Activated B cell treated with CpG ODN at 0.5 μM for 24 hours (primary cell): Measurements from ENCODE around the gene TCF12. TPM values are rescaled to one million over a fixed set of nuclear protein-coding genes. Genes with fewer than 3 reads are reported as not detected.
"Not testable (repeated sequence)": the region's sequence is repeated elsewhere in the genome, so short reads cannot be mapped to it uniquely, and the experiment has no call there.

ENCODE experiments used
- ATAC-seq: fragments of 200-7000 bp; cut with Tn5 transposase; one replicate; pipeline ENCODE4 v1.10.0; 2021; ENCODE audit warnings: low read depth, mild to moderate bottlenecking, moderate library complexity
- CTCF ChIA-PET: fragments of 350-600 bp; sonication (Branson Sonifier 250); formaldehyde crosslinking; loops from one replicate; lab custom pipeline; 2021; ENCODE audit warnings: antibody characterized with exemption; lab: Charles Lee
- POLR2A ChIA-PET: fragments of 350-600 bp; sonication (Branson Sonifier 250); formaldehyde crosslinking; loops from one replicate; lab custom pipeline; 2021; ENCODE audit warnings: antibody characterized with exemption; lab: Charles Lee
- DNase-seq: peaks from one replicate; pipeline ENCODE4 v3.0.0; 2022
- H3K27ac Mint-ChIP-seq: one replicate; pipeline ENCODE4 v1.8.0; 2020; ENCODE audit warnings: mixed read lengths
- H3K27me3 Mint-ChIP-seq: one replicate; pipeline ENCODE4 v1.8.0; 2021; ENCODE audit warnings: mixed read lengths
- H3K36me3 Mint-ChIP-seq: one replicate; pipeline ENCODE4 v1.8.0; 2021; ENCODE audit warnings: low read depth, mixed read lengths
- H3K4me1 Mint-ChIP-seq: one replicate; pipeline ENCODE4 v1.8.0; 2021; ENCODE audit warnings: mixed read lengths
- H3K4me3 Mint-ChIP-seq: one replicate; pipeline ENCODE4 v1.8.0; 2020; ENCODE audit warnings: mild to moderate bottlenecking, mixed read lengths
- H3K9me3 Mint-ChIP-seq: one replicate; pipeline ENCODE4 v1.8.0; 2020; ENCODE audit warnings: mixed read lengths
- intact Hi-C: fragments of 100-400 bp; cut with micrococcal nuclease; formaldehyde crosslinking; loops from one replicate; pipeline ENCODE4 v1.15.1; 2024
- total RNA-seq: library from RNA; stranded (reverse); gene quantifications from 2 replicates; pipeline ENCODE4 v1.2.3, GENCODE V29; 2022
- TF ChIP-seq, protein P1 (sequence below): fragments of 200-600 bp; IDR thresholded peaks from one replicate; pipeline ENCODE4 v1.8.0; 2022; ENCODE audit warnings: antibody characterized with exemption, mild to moderate bottlenecking

The TCF12 gene
- total RNA-seq, 1 donor from 2014 or later, result 119 TPM

DNA sequence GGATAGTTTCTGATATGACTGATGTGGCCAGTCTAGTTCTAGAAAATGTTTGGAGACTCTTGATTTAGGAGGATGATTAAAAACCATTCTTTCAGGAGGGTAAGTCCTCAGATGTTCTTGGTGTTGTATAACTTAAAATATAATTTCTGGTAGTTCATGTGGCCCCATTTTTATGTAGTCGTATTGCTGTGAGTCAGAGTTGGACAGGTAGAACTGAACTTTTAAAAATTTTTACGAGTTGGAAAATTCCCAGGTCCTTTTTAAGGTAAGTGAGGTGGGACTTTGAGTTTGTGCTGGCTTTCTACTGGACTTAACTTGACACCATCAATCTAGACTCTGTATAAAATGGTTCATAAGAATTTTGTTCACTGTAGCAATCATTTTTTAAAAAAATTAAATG, 92.3 kb downstream of the TCF12 start:
- CTCF ChIA-PET, result no interaction called here
- Mint-ChIP-seq H3K4me3 (no peak overlapping the region), H3K9me3 (no peaks in the 10 kb centered on the region), H3K4me1 (peaks cover 18% of the 10 kb centered on the region), H3K36me3 (peaks cover 8% of the 10 kb centered on the region), H3K27me3 (no peaks in the 10 kb centered on the region), H3K27ac (no peak overlapping the region)
- no peak for ATAC-seq
- TF ChIP-seq, protein P1, sequence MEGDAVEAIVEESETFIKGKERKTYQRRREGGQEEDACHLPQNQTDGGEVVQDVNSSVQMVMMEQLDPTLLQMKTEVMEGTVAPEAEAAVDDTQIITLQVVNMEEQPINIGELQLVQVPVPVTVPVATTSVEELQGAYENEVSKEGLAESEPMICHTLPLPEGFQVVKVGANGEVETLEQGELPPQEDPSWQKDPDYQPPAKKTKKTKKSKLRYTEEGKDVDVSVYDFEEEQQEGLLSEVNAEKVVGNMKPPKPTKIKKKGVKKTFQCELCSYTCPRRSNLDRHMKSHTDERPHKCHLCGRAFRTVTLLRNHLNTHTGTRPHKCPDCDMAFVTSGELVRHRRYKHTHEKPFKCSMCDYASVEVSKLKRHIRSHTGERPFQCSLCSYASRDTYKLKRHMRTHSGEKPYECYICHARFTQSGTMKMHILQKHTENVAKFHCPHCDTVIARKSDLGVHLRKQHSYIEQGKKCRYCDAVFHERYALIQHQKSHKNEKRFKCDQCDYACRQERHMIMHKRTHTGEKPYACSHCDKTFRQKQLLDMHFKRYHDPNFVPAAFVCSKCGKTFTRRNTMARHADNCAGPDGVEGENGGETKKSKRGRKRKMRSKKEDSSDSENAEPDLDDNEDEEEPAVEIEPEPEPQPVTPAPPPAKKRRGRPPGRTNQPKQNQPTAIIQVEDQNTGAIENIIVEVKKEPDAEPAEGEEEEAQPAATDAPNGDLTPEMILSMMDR, result no peak
- no peak for DNase-seq
- POLR2A ChIA-PET, result no interaction called here
- intact Hi-C loops, result no loop called here

DNA sequence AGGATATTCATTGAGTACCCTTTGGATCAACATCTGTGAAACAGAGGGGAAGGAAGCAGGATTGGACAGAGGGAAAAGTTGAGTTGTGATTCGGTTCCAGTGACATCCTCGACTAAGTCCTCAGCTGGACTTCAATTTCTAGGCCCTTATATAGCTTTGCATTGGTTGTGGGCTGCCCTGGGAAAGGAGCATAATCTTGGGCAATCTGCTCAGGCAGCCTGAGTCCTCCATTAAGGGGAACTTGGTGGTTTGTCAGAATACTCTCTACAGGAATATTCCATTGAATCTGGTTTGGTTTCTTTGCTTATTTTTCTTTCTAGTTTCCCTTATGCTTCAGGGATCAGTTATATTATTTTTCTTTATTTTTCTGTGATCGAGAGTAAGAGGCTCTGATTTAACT, 94.1 kb downstream of the TCF12 start:
- intact Hi-C loops, result no loop called here
- Mint-ChIP-seq H3K4me1 (peaks cover 11% of the 10 kb centered on the region), H3K36me3 (peaks cover 8% of the 10 kb centered on the region), H3K27ac (no peak overlapping the region), H3K4me3 (no peak overlapping the region), H3K27me3 (no peaks in the 10 kb centered on the region), H3K9me3 (no peaks in the 10 kb centered on the region)
- DNase-seq, result no peak
- TF ChIP-seq, protein P1, result no peak
- ChIA-PET POLR2A (no interaction called here), CTCF (no interaction called here)
- no peak for ATAC-seq

DNA sequence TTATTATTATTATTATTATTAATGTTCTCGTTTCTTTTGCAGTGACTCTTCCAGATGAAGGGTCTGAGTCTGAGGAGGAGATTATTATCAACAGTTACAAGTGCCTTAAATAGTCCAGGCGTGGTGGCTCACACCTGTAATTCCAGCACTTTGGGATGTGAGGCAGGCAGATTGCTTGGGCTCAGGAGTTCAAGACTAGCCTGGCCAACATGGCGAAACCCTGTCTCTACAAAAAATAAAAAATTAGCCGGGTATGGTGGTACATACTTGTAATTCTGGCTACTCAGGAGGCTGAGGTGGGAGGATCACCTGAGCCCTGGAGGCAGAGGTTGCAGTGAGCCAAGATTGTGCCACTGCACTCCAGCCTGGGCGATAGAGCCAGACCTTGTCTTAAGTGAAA, 96.5 kb downstream of the TCF12 start:
- CTCF ChIA-PET, POLR2A ChIA-PET, H3K9me3 Mint-ChIP-seq, H3K36me3 Mint-ChIP-seq, H3K4me3 Mint-ChIP-seq, H3K27ac Mint-ChIP-seq, H3K27me3 Mint-ChIP-seq, DNase-seq, ATAC-seq: not testable (repeated sequence)
- intact Hi-C loops, result loop anchor here (5.0 kb wide), 2 partner anchors 132 to 197 kb away; no protein-coding TSS in a partner anchor
- peaks cover 13% of the 10 kb centered on the region for H3K4me1 Mint-ChIP-seq

DNA sequence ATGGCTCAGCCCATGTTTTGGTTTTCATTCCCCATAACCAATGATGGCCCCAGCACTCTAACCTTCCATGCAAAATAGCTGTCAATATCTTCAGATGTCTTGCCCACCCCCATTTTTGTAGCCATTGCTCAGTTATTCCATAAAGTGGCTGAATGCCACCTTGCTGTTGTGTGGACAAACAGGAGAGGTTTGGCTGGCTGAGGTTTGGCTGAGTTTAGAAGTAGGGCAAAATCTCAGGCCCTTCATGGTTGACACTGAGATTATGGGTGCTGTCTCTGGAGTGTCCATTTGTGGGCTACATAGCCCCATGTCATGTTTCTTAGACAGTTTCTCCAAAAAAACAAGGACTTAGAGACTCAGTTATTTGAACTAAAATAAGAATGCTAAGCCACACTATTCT, 96.9 kb downstream of the TCF12 start:
- TF ChIP-seq, protein P1, result no peak
- intact Hi-C loops, result loop anchor here (5.0 kb wide), 2 partner anchors 132 to 197 kb away; no protein-coding TSS in a partner anchor
- ATAC-seq (no peak), DNase-seq (no peak)
- Mint-ChIP-seq H3K9me3 (no peaks in the 10 kb centered on the region), H3K36me3 (peaks cover 6% of the 10 kb centered on the region), H3K27ac (no peak overlapping the region), H3K27me3 (no peaks in the 10 kb centered on the region), H3K4me1 (peaks cover 16% of the 10 kb centered on the region), H3K4me3 (no peak overlapping the region)
- ChIA-PET POLR2A (no interaction called here), CTCF (no interaction called here)

DNA sequence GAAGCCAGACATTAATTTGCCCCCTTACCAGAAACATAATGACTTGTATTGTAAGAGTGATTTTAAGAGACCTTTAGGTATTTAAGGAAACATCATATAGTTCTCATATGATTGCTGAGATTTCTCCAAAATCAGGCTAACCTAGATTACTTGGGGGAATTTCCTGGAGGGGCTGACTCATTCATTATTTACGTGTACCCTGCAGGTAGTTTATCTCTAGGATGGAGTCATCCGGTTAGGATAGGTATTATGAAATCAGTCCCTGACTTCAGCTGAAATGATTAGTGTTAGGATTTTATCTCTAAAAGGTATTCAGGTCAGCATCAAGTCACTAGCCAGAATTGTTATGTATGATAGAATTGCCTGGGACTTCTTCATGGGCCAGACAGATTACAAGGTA, 97.5 kb downstream of the TCF12 start:
- no peak overlapping the region for H3K4me3 Mint-ChIP-seq
- H3K36me3 Mint-ChIP-seq, result peaks cover 6% of the 10 kb centered on the region
- H3K27me3 Mint-ChIP-seq, result no peaks in the 10 kb centered on the region
- ATAC-seq (no peak), DNase-seq (no peak)
- no peak overlapping the region for H3K27ac Mint-ChIP-seq
- ChIA-PET POLR2A (no interaction called here), CTCF (interaction anchor here (1.0 kb wide), 1 partner anchor 290 kb away, joined by 4 read pairs; no protein-coding TSS in a partner anchor)
- no peaks in the 10 kb centered on the region for H3K9me3 Mint-ChIP-seq
- intact Hi-C loops, result loop anchor here (2.0 to 5.0 kb wide), 3 partner anchors 131 to 291 kb away; no protein-coding TSS in a partner anchor
- H3K4me1 Mint-ChIP-seq, result peaks cover 16% of the 10 kb centered on the region
- TF ChIP-seq, protein P1, result no peak

DNA sequence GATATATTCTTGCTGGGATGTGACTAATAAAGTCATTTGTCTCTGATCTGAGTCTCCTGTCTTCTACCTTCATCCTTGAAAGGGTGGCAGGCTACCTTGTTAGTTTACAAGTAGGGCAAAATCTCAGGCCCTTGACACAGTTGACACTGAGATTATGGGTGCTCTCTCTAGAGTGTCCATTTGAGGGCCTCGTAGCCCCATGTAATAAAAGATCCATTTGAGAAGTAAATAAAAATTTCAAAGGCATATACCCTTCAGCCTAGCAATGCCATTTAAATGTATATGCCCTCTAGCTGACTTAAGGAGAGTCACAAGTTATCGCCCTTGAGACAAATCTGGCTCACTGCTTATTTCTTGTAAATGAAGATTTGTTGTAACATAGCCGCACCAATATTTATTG, 98.6 kb downstream of the TCF12 start:
- CTCF ChIA-PET, result interaction anchor here (1.0 kb wide), 1 partner anchor 289 kb away, joined by 4 read pairs; no protein-coding TSS in a partner anchor
- POLR2A ChIA-PET, result no interaction called here
- no peaks in the 10 kb centered on the region for H3K9me3 Mint-ChIP-seq
- ATAC-seq (no peak), DNase-seq (no peak)
- no peak overlapping the region for H3K4me3 Mint-ChIP-seq
- peaks cover 18% of the 10 kb centered on the region for H3K4me1 Mint-ChIP-seq
- no peaks in the 10 kb centered on the region for H3K27me3 Mint-ChIP-seq
- TF ChIP-seq, protein P1, result no peak
- H3K27ac Mint-ChIP-seq, result no peak overlapping the region
- intact Hi-C loops, result loop anchor here (2.0 to 5.0 kb wide), 3 partner anchors 130 to 290 kb away; no protein-coding TSS in a partner anchor
- H3K36me3 Mint-ChIP-seq, result peaks cover 6% of the 10 kb centered on the region
